ENCODE data around the gene PRDX5.

The PRDX5 gene

DNA sequence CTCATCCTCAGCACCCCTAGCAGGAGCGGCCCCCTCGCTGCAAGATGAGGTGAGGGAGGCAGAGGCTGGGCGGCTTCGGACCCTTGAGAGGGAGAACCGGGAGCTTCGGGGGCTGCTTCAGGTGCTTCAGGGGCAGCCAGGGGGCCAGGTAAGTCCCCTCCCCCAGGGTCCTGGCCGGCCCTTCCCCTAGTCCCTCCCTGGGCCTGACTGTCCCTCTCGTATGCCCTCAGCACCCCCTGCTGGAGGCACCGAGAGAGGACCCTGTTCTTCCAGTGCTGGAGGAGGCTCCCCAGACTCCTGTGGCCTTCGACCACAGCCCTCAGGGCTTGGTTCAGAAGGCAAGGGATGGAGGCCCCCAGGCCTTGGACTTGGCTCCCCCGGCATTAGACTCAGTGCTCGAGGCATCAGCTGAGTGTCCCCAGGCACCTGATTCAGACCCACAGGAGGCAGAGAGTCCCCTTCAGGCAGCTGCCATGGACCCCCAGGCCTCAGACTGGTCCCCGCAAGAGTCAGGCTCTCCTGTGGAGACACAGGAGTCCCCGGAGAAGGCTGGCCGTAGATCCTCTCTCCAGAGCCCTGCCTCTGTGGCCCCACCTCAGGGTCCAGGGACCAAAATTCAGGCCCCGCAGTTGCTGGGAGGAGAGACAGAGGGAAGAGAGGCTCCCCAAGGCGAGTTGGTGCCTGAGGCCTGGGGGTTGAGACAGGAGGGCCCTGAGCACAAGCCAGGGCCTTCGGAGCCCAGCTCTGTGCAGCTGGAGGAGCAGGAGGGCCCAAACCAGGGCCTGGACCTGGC lies 26.0 kb downstream of the PRDX5 start:
- no peaks in the 10 kb centered on the region for H3K36me3 ChIP-seq (ENCODE audit: control insufficient read depth, insufficient read depth, low read length)
- no peak overlapping the region for H3K4me3 ChIP-seq (ENCODE audit: low read depth, low read length)
- no peaks in the 10 kb centered on the region for H3K27me3 ChIP-seq (ENCODE audit: control insufficient read depth, insufficient read depth, low read length)
- peaks cover 5% of the 10 kb centered on the region; the same call in 1 of the 2 replicates for H3K4me1 ChIP-seq (ENCODE audit: control insufficient read depth, insufficient read depth, low read length)
- H3K27ac ChIP-seq (ENCODE audit: low read depth, low read length) = no peak overlapping the region
- H3K9me3 ChIP-seq (ENCODE audit: control insufficient read depth, insufficient read depth, low read length) = no peaks in the 10 kb centered on the region
- H3K9ac ChIP-seq (ENCODE audit: low read depth, low read length) = no peak overlapping the region

DNA sequence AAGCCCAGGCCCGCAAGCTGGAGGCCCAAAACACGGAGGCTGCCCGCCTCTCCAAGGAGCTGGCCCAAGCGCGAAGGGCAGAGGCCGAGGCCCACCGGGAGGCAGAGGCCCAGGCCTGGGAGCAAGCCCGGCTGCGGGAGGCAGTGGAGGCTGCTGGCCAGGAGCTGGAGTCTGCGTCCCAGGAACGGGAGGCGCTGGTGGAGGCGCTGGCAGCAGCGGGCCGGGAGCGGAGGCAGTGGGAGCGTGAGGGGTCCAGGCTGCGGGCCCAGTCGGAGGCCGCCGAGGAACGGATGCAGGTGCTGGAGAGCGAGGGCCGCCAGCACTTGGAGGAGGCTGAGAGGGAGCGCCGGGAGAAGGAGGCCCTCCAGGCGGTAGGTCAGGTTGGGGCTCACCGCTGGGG lies 26.9 kb downstream of the PRDX5 start:
- Histone ChIP-seq H3K4me3 (ENCODE audit: low read depth, low read length) (no peak overlapping the region), H3K4me1 (ENCODE audit: control insufficient read depth, insufficient read depth, low read length) (peaks cover 5% of the 10 kb centered on the region; the same call in 1 of the 2 replicates), H3K36me3 (ENCODE audit: control insufficient read depth, insufficient read depth, low read length) (no peaks in the 10 kb centered on the region), H3K27me3 (ENCODE audit: control insufficient read depth, insufficient read depth, low read length) (no peaks in the 10 kb centered on the region), H3K27ac (ENCODE audit: low read depth, low read length) (no peak overlapping the region), H3K9ac (ENCODE audit: low read depth, low read length) (no peak overlapping the region), H3K9me3 (ENCODE audit: control insufficient read depth, insufficient read depth, low read length) (no peaks in the 10 kb centered on the region)

DNA sequence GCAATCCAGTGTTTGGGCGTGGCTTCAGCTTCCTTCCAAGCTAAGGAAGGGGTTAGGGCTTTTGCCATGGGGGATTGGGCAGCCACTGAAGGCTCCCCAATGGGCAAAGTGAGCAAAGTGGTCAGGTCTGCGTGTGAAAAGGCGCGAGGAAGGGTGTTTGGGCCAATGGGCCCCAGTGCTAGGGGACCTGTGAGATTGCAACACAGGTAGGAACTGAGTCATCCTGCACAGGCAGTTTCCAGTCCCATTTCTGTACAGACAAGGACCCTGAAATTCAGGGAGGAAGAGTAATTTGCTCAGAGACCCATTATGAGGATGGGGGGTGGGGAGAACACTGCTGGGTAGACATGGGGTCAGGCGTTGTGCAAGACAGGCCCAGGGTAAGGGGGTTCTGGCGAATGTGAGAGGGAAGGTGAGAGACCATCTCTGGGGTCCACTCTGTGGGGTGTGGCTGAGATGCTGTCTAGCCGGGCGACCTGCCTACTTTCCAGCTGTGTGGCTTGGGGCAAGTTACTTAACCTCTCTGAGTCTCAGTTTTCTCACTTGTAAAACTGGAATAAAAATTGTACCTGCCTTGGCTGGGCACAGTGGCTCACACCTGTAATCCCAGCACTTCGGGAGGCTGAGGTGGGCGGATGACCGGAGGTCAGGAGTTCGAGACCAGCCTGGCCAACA lies 29.4 kb downstream of the PRDX5 start:
- H3K4me3 ChIP-seq (ENCODE audit: low read depth, low read length) = no peak overlapping the region
- H3K4me1 ChIP-seq (ENCODE audit: control insufficient read depth, insufficient read depth, low read length) = no peaks in the 10 kb centered on the region; the same call in 1 of the 2 replicates
- no peaks in the 10 kb centered on the region for H3K36me3 ChIP-seq (ENCODE audit: control insufficient read depth, insufficient read depth, low read length)
- H3K27ac ChIP-seq (ENCODE audit: low read depth, low read length) = no peak overlapping the region
- no peak overlapping the region for H3K9ac ChIP-seq (ENCODE audit: low read depth, low read length)
- no peaks in the 10 kb centered on the region for H3K9me3 ChIP-seq (ENCODE audit: control insufficient read depth, insufficient read depth, low read length)
- H3K27me3 ChIP-seq (ENCODE audit: control insufficient read depth, insufficient read depth, low read length) = no peaks in the 10 kb centered on the region

DNA sequence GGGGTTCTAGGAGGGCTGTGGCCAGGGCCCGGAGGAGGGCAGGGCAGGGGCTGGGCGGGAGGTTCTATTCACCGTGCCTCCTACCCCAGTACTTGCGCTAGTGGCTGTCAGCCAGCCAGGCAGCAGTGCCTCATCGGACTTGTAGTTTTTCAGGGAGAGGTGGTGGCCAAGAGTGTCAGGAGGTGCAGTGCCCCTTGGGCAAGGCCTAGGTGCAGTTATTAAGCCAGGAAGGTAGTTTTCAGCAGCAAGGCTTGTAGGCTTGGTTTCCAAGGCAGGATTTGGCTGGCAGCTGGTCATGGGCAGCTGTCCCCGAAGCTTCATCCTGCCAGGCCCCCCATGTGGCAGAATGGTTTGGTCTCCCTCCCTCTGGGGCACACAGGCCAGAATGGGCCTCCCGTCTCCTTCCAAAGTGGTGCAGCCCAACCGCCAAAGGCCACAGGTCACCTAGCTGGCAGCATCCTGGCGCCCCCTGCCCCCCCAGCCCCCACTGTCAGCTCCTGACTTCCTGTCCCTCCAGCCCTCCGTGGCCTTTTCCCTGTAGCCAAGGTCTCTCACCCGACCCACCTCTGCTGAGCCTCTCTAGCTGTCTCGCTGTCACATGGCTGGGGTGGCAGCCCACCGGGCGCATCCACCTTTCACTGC lies 30.6 kb downstream of the PRDX5 start:
- Histone ChIP-seq H3K27me3 (ENCODE audit: control insufficient read depth, insufficient read depth, low read length) (no peaks in the 10 kb centered on the region), H3K4me3 (ENCODE audit: low read depth, low read length) (no peak overlapping the region), H3K36me3 (ENCODE audit: control insufficient read depth, insufficient read depth, low read length) (no peaks in the 10 kb centered on the region), H3K9ac (ENCODE audit: low read depth, low read length) (no peak overlapping the region), H3K4me1 (ENCODE audit: control insufficient read depth, insufficient read depth, low read length) (no peaks in the 10 kb centered on the region; the same call in 1 of the 2 replicates), H3K9me3 (ENCODE audit: control insufficient read depth, insufficient read depth, low read length) (no peaks in the 10 kb centered on the region), H3K27ac (ENCODE audit: low read depth, low read length) (no peak overlapping the region)

DNA sequence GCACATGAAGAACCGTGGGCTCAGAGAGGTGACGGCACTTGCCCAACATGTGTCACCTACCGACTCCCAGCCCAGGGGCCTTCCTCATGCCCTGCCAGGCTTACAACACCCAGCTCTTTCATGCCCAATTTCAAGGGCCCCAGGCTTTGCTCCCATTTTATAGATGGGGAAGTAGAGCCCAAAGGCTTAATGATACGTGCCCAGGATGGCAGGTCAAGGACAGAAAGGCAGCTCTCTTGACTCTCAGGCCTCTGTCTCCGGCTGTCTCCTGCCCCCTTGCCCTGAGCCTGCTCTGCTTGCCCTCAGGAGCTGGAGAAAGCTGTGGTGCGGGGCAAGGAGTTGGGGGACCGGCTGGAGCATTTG lies 31.1 kb downstream of the PRDX5 start:
- H3K9ac ChIP-seq (ENCODE audit: low read depth, low read length) = no peak overlapping the region
- H3K27ac ChIP-seq (ENCODE audit: low read depth, low read length) = no peak overlapping the region

DNA sequence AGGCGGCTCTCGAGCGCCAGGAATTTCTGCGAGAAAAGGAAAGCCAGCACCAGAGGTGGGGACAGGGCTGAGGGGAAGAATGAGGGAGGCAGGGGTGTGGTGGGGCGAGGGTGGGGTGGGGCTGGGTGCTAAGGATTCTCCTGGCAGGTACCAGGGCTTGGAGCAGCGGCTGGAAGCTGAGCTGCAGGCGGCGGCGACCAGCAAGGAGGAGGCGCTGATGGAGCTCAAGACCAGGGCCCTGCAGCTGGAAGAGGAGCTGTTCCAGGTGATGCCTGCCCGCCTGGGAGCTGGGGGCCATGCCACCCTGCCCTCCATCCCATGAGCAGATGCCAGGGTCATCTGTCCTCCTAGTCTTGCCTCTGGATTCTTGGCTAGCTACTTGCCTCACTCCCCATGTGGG lies 31.5 kb downstream of the PRDX5 start:
- Histone ChIP-seq H3K27me3 (ENCODE audit: control insufficient read depth, insufficient read depth, low read length) (no peaks in the 10 kb centered on the region), H3K36me3 (ENCODE audit: control insufficient read depth, insufficient read depth, low read length) (no peaks in the 10 kb centered on the region), H3K4me3 (ENCODE audit: low read depth, low read length) (no peak overlapping the region), H3K4me1 (ENCODE audit: control insufficient read depth, insufficient read depth, low read length) (no peaks in the 10 kb centered on the region), H3K9ac (ENCODE audit: low read depth, low read length) (no peak overlapping the region), H3K9me3 (ENCODE audit: control insufficient read depth, insufficient read depth, low read length) (no peaks in the 10 kb centered on the region), H3K27ac (ENCODE audit: low read depth, low read length) (no peak overlapping the region)

More for the DNA sequence above, 31.1 kb downstream of the PRDX5 start:
- H3K4me3 ChIP-seq (ENCODE audit: low read depth, low read length) = no peak overlapping the region
- no peaks in the 10 kb centered on the region for H3K4me1 ChIP-seq (ENCODE audit: control insufficient read depth, insufficient read depth, low read length)
- H3K27me3 ChIP-seq (ENCODE audit: control insufficient read depth, insufficient read depth, low read length) = no peaks in the 10 kb centered on the region
- H3K36me3 ChIP-seq (ENCODE audit: control insufficient read depth, insufficient read depth, low read length) = no peaks in the 10 kb centered on the region
- H3K9me3 ChIP-seq (ENCODE audit: control insufficient read depth, insufficient read depth, low read length) = no peaks in the 10 kb centered on the region

DNA sequence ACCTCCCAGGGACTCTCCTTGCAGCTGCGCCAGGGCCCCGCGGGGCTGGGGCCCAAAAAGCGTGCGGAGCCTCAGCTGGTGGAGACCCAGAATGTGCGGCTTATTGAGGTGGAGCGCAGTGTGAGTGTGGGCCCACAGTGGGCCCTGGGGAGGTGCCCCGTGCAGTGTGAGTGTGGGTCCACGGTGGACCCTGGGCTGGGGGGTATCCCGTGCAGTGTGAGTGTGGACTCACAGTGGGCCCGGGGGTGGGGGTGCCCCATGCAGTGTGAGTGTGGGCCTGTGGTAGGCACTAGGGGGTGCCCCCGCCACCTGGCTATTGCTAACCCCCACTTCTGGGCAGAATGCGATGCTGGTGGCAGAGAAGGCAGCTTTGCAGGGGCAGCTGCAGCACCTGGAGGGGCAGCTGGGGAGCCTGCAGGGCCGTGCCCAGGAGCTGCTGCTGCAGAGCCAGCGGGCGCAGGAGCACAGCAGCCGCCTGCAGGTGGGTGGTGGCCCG lies 33.3 kb downstream of the PRDX5 start:
- H3K27ac ChIP-seq (ENCODE audit: low read depth, low read length) = no peak overlapping the region
- no peaks in the 10 kb centered on the region for H3K9me3 ChIP-seq (ENCODE audit: control insufficient read depth, insufficient read depth, low read length)
- H3K9ac ChIP-seq (ENCODE audit: low read depth, low read length) = no peak overlapping the region
- H3K36me3 ChIP-seq (ENCODE audit: control insufficient read depth, insufficient read depth, low read length) = no peaks in the 10 kb centered on the region
- no peaks in the 10 kb centered on the region for H3K27me3 ChIP-seq (ENCODE audit: control insufficient read depth, insufficient read depth, low read length)
- H3K4me3 ChIP-seq (ENCODE audit: low read depth, low read length) = no peak overlapping the region
- peaks cover 4% of the 10 kb centered on the region for H3K4me1 ChIP-seq (ENCODE audit: control insufficient read depth, insufficient read depth, low read length)

DNA sequence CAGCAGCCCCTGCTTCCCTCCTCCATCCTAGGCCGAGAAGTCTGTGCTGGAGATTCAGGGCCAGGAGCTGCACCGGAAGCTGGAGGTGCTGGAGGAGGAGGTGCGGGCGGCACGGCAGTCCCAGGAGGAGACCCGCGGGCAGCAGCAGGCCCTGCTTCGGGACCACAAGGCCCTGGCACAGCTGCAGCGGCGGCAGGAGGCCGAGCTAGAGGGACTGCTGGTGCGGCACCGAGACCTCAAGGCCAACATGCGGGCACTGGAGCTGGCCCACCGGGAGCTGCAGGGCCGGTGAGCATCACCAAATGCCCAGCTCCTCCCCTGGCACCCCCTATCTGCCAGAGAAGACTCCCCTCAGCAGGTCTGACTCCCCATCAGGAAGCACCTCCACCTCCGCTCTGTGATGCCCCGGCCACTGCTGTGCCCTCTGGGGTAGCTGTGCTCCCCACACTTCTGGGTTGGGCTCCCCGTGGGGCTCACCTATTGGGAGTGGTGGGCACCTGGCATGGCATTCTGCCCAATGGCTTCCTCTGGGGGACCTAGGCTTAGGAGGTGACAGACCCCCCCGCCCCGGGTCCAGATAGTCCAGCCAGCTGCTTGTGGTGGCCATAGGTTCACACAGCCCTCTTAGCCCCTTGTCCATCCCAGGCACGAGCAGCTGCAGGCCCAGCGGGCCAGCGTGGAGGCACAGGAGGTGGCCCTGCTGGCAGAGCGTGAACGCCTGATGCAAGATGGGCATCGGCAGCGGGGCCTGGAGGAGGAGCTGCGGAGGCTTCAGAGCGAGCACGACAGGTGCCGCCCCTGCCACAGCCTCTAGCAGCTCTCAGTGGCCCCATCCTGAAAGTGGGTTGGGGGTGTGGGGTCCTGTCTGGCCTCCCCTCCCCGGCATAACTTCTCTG lies 34.4 kb downstream of the PRDX5 start:
- Histone ChIP-seq H3K4me1 (ENCODE audit: control insufficient read depth, insufficient read depth, low read length) (peaks cover 9% of the 10 kb centered on the region), H3K27me3 (ENCODE audit: control insufficient read depth, insufficient read depth, low read length) (no peaks in the 10 kb centered on the region), H3K9ac (ENCODE audit: low read depth, low read length) (no peak overlapping the region)

DNA sequence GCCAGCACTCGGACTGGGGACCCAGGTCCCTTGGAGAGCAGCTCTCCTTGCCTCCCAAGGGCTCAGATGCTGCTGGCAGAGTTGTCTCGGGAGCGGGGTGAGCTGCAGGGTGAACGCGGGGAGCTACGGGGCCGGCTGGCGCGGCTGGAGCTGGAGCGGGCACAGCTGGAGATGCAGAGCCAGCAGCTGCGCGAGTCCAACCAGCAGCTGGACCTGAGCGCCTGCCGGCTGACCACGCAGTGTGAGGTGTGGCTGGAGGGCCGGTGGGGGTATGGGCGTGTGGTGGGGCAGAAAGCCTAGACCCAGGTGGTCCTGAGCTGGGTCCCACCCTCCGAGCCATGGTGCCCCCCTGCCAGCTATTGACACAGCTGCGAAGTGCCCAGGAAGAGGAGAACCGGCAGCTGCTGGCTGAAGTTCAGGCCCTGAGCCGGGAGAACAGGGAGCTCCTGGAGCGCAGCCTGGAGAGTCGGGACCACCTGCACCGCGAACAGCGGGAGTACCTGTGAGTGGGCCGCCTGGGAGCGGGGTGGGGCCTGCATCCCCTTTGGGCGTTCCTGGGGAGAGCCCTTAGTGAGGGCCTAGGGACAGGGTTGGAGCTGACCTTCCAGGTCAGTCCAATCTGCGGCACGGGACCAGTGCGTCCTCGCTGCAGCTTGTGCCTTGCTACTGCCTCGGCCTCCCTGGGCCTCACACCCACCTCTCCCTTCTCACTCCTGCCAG lies 35.2 kb downstream of the PRDX5 start:
- H3K9me3 ChIP-seq (ENCODE audit: control insufficient read depth, insufficient read depth, low read length) = no peaks in the 10 kb centered on the region
- no peak overlapping the region for H3K9ac ChIP-seq (ENCODE audit: low read depth, low read length)
- no peak overlapping the region for H3K4me3 ChIP-seq (ENCODE audit: low read depth, low read length)
- H3K27ac ChIP-seq (ENCODE audit: low read depth, low read length) = no peak overlapping the region
- no peaks in the 10 kb centered on the region for H3K36me3 ChIP-seq (ENCODE audit: control insufficient read depth, insufficient read depth, low read length)
- peaks cover 13% of the 10 kb centered on the region for H3K4me1 ChIP-seq (ENCODE audit: control insufficient read depth, insufficient read depth, low read length)
- no peaks in the 10 kb centered on the region for H3K27me3 ChIP-seq (ENCODE audit: control insufficient read depth, insufficient read depth, low read length)

More for the DNA sequence above, 34.4 kb downstream of the PRDX5 start:
- no peak overlapping the region for H3K4me3 ChIP-seq (ENCODE audit: low read depth, low read length)
- H3K36me3 ChIP-seq (ENCODE audit: control insufficient read depth, insufficient read depth, low read length) = no peaks in the 10 kb centered on the region
- no peaks in the 10 kb centered on the region for H3K9me3 ChIP-seq (ENCODE audit: control insufficient read depth, insufficient read depth, low read length)
- no peak overlapping the region for H3K27ac ChIP-seq (ENCODE audit: low read depth, low read length)
